Ammon's horn (tissue), 1 donor: Measurements from ENCODE around the gene NEUROD1.
"Not testable (repeated sequence)": the region's sequence is repeated elsewhere in the genome, so short reads cannot be mapped to it uniquely, and the experiment has no call there.

Experiments used
- DNase-seq: peaks from one replicate; pipeline ENCODE4 v3.0.0-alpha.2; 2016; ENCODE audit warnings: low spot score

The NEUROD1 gene

DNA sequence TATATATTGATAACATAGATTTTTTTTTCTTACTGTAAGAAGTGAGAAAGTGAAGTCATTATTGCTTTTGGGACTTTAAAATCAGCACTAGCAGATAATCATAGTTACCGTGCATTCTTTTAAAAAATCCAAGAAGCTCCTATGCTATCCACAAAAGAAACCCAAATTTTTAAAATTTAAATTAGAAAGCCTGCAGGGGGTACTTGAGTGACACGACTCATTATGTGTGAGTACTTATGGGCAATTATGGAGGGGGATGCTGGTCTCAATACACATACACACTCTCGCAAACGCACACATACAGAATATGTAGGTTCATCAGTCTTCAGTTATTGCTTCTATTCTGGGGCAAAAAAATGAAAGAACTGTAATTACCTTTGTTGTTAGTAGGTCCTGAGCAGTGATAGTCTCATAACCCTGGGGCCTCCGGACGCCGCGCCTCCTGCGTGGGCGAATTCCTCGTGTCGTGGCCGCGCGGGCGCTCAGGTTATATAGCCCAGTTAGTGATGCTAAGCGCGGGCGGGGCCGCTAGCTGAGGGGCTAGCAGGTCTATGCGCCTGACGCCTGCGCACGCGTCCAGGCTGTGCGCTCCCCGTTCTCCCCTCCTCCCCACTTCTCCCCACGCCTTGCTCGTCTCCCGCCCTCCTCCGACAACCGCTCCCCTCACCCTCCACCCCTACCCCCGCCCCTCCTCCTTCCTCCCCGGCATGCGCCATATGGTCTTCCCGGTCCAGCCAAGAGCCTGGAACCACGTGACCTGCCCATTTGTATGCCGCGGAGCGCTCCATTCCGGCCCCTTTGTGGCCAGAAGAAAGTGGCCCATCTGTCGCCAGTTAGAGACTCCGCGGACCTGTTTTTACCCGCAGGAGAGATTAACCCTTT is at the start of gene NEUROD1:
Gene NEUROD1 (minus strand): TSS at position 463 of the 882 bp plus-strand sequence. CDS start 1,657 bp downstream, outside the sequence.
- DNase-seq: peak; percentile 56

DNA sequence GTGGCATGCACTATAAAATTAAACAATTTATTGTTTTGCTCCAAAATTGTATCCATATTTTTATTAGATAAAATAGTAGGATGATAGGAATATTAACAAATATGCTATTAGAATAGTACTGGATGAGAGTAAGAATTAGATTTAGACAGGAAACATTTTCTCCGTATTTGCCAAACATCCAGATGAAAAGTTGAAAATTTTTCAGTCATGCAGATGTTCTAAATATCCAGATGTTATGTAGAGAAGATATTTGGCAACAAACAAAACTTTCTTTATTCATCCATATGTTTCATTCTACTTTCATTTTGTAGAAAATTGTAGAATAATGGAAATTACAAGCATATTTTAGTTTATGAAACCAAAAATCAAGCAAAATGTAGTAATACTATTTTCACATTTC is 45.2 kb upstream of the NEUROD1 start:
- DNase-seq: no peak

DNA sequence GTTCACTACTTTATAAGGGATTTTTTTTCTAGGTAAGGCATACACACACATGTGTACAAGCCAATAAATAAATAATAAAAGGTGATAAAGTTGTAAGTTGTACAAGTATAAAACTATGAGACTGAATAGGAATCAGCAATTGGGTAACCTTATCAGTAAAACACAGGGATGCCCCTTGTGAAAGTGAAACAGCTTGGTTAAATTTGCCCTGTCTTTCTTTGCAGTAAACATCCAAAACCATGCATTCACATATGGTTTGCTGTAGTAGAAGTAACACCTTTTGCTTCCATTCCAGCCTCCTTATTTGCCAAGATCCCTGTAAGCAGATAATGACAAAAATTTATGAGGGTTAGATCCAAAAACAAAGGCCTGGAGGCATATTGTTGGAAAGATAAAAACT is 44.3 kb upstream of the NEUROD1 start:
- no peak for DNase-seq

DNA sequence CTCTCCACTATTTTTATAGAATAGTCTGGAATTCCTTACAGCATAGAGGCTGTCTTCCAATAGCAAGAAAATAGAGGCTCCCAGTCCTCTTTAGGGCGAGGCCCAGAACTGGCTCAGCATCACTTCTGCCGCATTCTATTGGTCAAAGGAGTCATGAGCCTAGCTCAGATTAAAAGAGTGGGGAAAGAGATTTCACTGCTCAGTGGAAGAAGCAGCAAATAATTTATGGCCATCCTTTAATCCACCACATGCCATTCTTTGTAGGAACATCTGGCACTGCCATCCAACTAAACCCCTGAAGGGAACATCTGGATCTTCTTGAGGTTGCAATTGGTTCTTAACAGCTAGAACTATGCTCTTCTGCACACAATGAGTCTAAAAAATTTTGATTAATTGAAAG is 43.4 kb upstream of the NEUROD1 start:
- DNase-seq: no peak

DNA sequence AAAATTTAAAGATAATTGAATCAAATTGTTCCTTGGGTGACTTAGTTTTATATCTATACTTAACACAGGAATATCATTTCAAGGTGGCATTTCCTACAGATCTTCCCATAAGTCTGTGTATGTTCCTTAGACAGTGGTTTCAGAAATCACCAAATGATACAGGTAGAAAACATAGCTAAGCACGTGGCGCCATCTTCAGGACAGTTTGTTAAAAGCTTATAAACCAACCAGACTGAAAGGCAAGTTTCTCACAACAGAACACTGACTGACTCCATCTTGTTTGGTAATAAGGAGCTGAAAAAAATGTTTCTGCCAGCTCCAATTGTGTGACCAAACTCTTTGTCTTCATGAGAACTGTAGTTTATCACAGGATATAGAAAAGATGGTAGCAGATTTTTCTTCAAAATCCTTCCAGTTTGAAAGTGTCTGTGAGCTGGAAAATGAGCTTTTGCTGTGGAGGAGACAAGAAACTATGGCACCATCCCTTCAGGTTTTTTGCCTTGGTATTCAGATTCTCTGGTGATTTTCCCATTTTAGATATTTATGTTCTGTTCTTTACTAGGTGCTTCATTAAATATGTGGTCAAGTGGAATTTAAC is 34.8 kb upstream of the NEUROD1 start:
- peak; percentile 91 for DNase-seq

DNA sequence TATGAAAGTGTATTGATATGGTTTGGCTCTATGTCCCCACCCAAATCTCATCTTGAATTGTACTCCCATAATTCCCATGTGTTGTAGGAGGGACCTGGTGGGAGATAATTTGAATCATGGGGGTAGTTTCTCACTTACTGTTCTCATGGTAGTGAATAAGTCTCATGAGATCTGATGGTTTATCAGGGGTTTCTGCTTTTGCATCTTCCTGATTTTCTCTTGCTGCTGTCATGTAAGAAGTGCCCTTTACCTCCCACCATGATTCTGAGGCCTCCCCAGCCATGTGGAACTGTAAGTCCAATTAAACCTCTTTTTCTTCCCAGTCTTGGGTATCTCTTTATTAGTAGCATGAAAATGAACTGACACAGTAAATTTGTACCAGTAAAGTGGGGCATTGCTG is 30.7 kb upstream of the NEUROD1 start:
- not testable (repeated sequence) for DNase-seq

DNA sequence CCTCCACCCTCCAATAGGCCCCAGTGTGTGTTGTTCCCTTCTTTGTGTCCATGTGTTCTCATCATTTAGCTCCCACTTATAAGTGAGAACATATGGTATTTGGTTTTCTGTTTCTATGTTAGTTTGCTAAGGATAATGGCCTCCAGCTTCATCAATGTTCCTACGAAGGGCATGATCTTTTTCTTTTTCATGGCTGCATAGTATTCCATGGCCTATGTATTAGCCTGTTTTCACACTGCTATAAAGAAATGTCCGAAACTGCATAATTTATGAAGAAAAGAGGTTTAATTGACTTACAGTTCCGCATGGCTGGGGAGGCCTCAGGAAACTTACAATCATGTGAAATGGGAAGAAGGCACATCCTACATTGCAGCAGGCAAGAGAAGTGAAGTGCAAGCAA is 22.2 kb upstream of the NEUROD1 start:
- not testable (repeated sequence) for DNase-seq

DNA sequence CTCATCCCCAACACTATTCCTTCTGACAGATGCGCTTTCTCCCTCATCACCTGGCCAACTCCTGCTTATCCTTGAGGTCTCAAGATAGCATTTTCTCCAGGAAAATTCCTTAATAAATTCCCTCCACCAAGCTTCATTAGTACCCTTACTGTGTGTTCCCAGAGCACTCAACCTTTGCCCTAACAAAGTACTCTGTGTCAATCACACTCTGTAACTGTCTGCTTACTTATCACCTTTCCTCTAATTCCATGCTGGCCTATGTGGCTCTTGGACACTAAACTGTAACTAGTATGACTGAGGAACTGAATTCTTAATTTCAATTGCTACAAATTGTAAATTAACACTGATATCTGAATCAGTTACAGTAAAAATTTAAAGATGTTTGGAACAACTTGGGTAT is 17.9 kb upstream of the NEUROD1 start:
- no peak for DNase-seq

DNA sequence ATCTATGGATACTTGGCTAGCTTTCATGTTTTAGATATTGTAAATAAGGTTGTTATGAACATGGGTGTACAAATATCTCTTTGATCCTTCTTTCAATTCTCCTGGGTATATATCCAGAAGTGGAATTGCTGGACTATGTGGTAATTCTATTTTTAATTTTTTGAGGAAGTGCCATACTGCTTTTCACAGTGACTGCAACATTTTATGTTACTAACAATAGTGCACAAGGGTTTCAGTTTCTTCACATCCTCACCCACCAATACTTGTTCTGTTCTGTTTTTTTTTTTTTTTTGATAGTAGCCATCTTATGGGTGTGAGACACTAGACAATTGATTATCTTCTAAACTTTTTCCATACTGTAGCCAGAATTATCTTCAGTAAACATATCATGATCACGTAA is 17.3 kb upstream of the NEUROD1 start:
- no peak for DNase-seq

DNA sequence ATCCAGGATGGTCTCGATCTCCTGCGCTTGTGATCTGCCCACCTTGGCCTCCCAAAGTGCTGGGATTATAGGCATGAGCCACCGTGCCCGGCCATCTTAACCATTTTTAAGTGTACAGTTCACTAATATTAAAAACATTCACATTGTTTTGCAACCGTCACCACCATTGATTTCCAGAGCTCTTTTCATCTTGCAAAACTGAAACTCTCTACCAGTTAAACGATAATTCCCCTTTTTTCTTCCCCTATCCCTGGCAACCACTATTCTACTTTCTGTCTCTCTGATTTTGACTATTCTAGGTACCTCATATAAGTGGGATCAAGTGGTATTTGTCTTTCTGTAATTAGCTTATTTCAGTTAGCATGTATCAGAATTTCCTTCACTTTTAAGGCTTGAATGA is 16.8 kb upstream of the NEUROD1 start:
- DNase-seq: no peak

DNA sequence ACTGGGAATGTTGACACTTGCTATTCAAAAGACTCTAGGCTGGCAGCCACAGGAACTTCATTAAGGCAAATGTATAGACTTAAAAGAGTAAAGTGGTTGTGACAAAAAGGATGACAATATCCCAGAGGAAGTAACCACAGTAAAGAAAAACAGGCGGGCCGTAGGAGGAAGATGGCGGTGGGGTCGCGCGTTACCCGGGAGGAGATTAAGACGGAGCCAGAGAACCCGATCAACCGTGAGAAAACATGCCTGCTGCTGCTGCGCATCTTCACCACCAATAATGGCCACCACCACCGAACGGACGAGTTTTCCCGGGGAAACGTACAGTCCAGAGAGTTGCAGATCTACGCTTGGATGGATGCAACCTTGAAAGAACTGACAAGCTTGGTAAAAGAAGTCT is 14.0 kb upstream of the NEUROD1 start:
- DNase-seq: no peak

DNA sequence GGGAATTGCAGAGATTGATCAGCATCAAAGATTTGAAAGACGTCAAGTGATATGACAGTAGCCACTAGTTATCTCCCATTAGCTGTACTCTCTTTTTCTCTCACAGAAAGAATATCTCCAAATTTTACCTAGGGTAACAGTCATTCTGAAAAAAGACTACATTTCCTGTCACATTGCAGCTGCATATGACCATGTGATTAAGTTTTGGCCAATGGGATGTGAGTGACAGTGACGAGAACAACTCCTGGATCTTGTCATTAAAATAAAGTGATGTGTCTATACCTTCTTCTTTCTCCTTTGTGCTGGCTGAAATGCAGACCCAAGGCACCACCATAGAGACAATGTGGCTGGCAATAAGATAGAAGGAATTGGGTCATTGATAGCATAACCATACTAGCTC is 10.5 kb upstream of the NEUROD1 start:
- DNase-seq: no peak

DNA sequence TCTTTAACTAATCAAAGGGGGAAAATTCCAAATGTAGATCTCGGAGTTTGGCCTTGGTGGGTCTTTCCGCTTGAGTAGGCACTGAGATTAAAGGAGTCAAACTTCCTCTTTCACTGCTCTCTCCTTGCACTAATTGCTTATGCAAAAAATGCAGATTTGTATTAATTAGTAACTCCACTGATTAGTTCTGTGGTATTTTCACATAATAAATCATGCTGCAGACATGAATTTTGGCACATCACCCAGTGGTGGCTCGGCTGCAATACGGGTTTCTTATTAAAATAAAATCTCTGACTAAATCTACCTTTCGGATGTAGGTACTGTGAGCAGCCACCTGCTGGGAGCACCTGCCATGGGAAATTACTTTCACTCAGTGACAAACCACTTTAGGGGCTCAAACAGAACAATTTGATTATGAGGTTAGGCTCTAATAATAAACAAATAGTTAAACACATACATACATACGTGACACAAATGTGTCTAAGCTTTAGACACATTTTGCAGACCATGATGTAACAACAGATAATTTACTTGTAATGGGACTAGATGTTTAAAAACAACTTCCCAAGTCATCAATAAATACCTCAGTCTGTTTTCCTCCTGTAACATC is 6.4 kb upstream of the NEUROD1 start:
- DNase-seq: no peak

DNA sequence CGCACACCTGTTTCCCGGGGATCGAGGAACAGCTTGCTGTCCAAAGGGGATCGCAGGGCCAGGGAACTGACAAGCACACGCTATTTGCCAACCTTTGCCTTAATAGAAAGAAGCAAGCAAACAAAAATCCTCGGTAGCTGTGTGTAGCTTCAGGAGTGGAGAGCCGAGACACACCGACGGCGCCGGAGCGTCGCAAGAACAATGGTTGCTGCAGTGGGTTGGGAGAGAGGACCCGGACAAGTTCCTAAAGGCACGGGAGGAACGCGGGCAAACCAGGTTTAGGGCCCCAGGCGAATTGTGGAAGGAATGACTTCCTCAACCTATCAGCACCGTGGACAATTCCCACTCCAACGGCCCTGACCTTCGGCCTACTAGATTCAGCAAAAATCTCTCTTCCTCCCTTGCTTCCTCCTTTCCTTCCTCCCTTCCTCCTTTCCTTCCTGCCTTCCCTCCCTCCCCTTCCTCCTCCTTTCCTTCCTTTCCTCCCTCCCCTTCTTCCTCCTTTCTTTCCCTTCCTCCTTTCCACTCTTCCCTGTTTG is 4.9 kb upstream of the NEUROD1 start:
- DNase-seq: no peak

DNA sequence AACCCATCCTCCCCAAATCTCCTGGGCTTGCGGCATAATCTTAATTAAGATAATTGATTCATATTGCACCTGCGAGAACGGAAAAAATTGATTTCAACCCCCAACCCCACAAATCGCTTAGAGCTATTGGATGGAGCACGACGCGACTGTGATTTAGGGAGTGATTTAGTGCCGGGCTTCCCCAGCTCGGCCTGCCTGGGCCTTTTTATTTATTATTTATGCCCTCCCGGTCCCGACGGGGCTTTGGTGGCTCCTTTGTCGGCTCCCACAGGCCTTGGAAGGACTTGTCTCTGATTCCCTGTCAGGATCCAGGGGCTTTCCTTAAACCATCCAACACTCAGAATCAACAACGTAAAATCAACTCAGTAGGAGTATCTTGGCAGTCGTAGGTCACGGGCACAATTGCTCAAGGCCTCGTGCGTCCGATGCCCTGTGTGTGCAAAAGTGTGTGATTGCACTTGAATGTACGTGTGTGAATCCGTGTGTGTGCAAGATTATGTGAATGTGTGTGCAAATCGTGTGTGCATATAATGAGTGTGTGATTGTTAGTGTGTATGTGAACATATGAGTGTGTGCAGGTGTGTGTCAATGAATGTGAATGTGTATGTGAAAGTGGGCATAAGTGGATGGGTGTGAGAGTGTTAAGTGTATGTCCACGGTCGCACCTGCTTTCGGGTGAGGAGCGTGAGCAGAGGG is 4.3 kb upstream of the NEUROD1 start:
- DNase-seq: no peak

DNA sequence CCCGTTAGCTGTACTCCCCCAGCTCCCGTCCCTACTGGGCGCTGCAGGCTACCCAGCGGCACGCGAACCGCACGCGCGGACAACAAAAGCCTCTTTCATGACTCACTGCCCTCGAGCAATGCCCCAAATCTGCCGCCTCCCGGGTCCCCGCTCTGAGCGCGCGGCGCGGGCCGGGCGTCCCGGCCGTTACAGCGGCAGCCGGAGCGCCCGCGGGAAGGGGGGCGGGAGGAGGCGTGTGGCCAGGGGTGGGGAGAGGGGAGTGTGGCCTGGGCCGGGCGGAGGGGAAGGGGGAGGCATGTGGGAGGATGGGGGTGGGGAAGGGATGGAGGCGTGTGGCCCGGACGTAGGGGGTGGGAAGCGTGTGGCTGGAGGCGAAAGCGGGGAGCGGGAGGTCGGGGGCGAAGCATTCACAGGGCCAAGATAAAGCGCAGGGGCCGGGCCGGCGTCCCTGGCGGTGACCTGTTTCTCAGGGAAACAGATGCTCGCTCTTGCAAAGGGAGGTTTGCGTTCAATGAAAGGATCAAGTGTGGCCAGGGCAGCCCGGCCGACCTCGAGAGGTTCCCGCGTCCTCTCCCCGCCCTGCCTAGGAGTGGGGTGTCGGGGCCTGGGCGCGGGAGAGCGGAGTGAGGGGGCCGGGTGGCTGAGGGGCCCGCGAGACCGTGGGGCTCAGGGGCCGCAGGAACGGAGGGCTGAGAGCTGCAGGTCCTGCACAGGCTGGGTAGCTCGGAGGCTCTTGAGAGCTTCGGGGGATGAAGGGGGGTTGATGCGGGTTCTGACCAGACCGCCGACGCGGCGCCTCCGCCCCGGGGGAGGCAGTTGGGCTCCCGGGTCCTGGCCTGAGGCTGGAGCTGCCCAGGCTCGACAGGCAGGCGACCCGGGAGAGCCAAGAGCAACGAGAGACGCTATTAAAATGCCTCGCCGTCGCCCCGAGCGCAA is 3.5 kb upstream of the NEUROD1 start:
- no peak for DNase-seq

DNA sequence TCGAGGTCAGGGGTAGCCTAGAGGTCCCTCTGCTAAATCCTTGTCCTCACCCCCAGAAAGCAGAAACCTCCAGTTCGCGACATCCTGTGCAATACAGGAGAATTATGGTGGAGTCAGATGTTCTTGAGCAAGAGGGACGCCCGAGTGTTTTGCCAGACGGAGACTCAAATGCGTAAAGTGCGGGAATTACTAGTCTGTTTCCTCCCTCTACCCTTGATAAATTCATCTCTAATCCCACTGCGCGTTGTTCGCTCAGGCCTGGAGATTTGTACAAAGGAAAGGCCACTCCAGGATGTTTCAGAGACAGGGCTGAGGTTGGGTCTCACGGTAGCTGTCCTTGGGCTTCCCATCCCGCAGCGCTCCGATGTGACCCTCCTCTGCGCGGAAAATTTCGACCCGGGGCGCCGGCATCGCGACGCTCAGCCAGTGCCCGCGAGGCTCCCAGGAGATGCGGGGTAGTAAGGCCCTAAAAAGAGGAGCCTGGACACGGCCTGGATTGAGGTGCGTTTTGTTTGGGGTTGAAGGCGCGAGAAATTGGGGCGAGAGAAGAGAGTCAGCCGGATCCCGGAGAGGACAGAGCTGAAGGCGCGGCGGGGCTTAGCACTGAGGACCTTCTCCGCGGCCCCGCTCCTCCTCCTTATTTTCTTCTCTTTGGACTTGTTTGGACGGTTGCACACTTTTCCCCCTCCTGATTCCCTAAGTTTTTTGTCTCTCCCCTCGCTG is 2.6 kb upstream of the NEUROD1 start:
- DNase-seq: no peak

DNA sequence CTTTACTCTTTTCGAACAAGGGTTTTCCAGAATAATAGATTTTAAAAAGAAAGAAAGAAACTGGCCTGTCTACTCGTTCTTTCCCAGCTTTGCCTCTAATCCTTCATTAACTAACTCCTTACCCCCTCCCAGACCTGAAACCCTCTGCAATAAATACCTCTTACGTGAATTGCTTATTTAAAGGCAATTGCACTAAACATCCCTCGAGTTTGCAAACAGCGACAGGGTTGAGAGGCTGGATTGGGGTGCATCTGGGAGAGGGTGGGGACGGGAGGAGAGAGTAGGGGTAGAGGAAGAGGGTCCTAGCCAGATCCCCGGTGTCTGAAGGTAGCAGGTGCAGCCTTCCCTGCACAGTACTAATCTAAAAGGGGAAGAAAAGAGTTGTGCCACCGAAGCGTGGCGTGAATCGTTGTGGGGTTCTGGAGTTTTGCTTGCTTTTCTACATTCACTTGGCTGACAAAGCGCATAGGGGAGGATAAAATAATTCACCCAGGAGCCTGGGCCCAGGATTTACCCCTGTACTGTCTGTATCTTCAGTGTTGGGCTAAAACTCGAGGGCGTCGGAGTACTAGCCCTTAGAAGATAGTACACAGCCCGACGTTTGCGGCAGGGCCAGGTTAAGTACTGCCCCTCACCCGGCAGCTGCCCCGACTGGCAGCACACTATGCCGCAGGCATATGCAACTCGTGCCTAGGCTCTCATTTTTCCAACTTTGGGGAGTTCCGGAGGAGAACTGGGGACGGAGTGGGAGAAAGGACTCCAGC is 1.9 kb upstream of the NEUROD1 start:
- no peak for DNase-seq

DNA sequence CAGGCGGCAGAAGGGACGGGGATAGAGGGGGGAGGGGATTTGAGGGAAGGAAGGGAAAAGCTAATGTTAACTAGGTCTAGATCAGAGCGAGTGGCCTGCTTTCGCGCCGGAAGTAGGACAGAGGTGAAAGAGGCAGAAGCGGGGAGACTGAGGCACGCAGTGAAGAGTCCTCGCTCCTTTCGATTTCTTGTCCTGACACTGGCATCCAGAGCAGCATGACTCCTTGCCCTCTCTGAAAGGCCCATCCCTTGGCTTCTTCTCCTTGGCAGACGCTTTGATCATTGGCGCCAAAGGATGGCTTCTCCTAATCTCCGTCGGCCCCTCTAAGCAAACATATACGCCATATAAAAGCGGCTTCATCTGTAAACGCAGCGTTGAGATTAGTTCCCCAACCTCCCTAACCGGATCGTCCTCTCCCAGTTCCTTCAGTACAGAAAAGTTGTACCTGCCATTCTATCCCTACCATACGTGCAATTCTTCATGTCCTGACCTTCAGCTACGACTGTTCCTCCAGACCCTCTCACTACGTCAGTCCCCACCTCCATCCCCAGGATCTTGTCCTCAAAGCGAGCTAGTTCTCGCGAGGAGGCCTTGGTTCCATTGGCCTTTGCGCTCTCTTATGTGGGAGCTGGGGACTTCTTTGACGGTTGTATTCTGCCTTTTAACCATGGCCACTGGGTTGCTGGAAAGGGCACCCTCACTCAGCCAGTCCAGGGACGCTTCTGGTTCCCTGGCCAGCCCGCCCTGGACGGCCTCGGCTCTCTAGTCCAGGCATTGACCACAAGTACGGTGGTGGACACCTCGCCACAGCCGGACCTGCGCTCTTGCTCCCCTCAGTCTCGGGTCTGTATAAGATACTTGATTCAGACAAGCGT is 857 bp upstream of the NEUROD1 start:
- no peak for DNase-seq
